Tibial nerve (tissue), 4 donors: ENCODE measurements around the gene FLYWCH1. TPM values are rescaled to one million over a fixed set of nuclear protein-coding genes. Genes with fewer than 3 reads are reported as not detected.
"Not testable (repeated sequence)": the region's sequence is repeated elsewhere in the genome, so short reads cannot be mapped to it uniquely, and the experiment has no call there.

Source experiments
- DNase-seq, 2 donors: peaks; one replicate each; pipeline ENCODE4 v3.0.0-alpha.2; 2019; ENCODE audit warnings: low spot score in 2 of 2
- H3K27ac ChIP-seq, 4 donors: fragments of 200-600 bp; sonication (generic) in 3 of 4; one replicate each; pipeline ENCODE4 v1.5.1; 2017 to 2019; ENCODE audit warnings: mild to moderate bottlenecking in 1 of 4
- H3K27me3 ChIP-seq, 2 donors: fragments of 200-600 bp; sonication (generic) in 1 of 2; one replicate each; pipeline versions ENCODE4 v1.5.1 to v1.6.0; 2017 to 2019
- H3K36me3 ChIP-seq, 3 donors: fragments of 200-600 bp; sonication (generic); one replicate each; pipeline ENCODE4 v1.5.1; 2018 to 2019
- H3K4me1 ChIP-seq, 4 donors: fragments of 200-600 bp; sonication (generic) in 3 of 4; one replicate each; pipeline ENCODE4 v1.5.1; 2017 to 2019
- H3K4me3 ChIP-seq, 4 donors: fragments of 200-600 bp; sonication (generic) in 3 of 4; one replicate each; pipeline ENCODE4 v1.5.1; 2017 to 2019; ENCODE audit warnings: mild to moderate bottlenecking in 1 of 4, moderate library complexity in 1 of 4
- H3K9me3 ChIP-seq, 4 donors: fragments of 200-600 bp; sonication (generic) in 3 of 4; one replicate each; pipeline ENCODE4 v1.5.1; 2017 to 2019
- EP300 ChIP-seq, 2 donors: sonication (generic); formaldehyde crosslinking; IDR thresholded peaks; one replicate each; pipeline ENCODE4 v1.6.1; 2017; ENCODE audit warnings: antibody characterized with exemption in 2 of 2, mild to moderate bottlenecking in 1 of 2
- POLR2A ChIP-seq, 2 donors: fragments of 450-650 bp; IDR thresholded peaks; one replicate each; pipeline ENCODE4 v1.6.1; 2017; ENCODE audit warnings: antibody characterized with exemption in 2 of 2, mild to moderate bottlenecking in 2 of 2, moderate library complexity in 2 of 2
- WGBS, 2 donors: methylation state at CpG; one replicate each; pipeline ENCODE4 v1.1.5; 2018; 5-methylcytosine and 5-hydroxymethylcytosine counted together
- total RNA-seq, 4 donors: library from RNA; depleted of rRNA; stranded (reverse); fragments of >200 nt; gene quantifications; one replicate each; pipeline ENCODE4 v1.1.0, GENCODE V29; 2016
- TF ChIP-seq, protein P1 (sequence below), 5 experiments: fragments of 200-600 bp in 3 of 5; fragments of 450-650 bp in 2 of 5; sonication (generic) in 3 of 5; IDR thresholded peaks; one replicate each; pipeline ENCODE4 v1.5.1; 2016 to 2019; ENCODE audit warnings: antibody characterized with exemption in 5 of 5, mild to moderate bottlenecking in 3 of 5, moderate library complexity in 2 of 5

FLYWCH1 gene
- total RNA-seq, 4 donors from 2014 or later = 65.1 to 74.9 (median 68.7) TPM

- DNase-seq = no peak
- TF ChIP-seq, protein P1, sequence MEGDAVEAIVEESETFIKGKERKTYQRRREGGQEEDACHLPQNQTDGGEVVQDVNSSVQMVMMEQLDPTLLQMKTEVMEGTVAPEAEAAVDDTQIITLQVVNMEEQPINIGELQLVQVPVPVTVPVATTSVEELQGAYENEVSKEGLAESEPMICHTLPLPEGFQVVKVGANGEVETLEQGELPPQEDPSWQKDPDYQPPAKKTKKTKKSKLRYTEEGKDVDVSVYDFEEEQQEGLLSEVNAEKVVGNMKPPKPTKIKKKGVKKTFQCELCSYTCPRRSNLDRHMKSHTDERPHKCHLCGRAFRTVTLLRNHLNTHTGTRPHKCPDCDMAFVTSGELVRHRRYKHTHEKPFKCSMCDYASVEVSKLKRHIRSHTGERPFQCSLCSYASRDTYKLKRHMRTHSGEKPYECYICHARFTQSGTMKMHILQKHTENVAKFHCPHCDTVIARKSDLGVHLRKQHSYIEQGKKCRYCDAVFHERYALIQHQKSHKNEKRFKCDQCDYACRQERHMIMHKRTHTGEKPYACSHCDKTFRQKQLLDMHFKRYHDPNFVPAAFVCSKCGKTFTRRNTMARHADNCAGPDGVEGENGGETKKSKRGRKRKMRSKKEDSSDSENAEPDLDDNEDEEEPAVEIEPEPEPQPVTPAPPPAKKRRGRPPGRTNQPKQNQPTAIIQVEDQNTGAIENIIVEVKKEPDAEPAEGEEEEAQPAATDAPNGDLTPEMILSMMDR (IDR thresholded peaks at IDR 0.05) = no peak
- TF ChIP-seq EP300 (IDR thresholded peaks at IDR 0.05) (no peak), POLR2A (IDR thresholded peaks at IDR 0.05) (no peak)
- peaks cover 0 to 51% (median 0%) of the 10 kb centered on the region in 3 donors for H3K36me3 ChIP-seq
- H3K9me3 ChIP-seq = no peaks in the 10 kb centered on the region
- H3K4me3 ChIP-seq = peak overlapping the region in 2 of 4 donors; percentile 10 to 23
- 74 to 79% methylated on average over 5 of the region's 5 CpGs for WGBS, 2 donors
- H3K4me1 ChIP-seq = peaks cover 0 to 26% (median 6%) of the 10 kb centered on the region in 4 donors
- H3K27me3 ChIP-seq = no peaks in the 10 kb centered on the region
- peak overlapping the region in 2 of 4 donors; percentile 8 to 75 for H3K27ac ChIP-seq
Measured at GRCh38 chr16:2926650-2926999, 14.9 kb downstream of the FLYWCH1 start.

DNA sequence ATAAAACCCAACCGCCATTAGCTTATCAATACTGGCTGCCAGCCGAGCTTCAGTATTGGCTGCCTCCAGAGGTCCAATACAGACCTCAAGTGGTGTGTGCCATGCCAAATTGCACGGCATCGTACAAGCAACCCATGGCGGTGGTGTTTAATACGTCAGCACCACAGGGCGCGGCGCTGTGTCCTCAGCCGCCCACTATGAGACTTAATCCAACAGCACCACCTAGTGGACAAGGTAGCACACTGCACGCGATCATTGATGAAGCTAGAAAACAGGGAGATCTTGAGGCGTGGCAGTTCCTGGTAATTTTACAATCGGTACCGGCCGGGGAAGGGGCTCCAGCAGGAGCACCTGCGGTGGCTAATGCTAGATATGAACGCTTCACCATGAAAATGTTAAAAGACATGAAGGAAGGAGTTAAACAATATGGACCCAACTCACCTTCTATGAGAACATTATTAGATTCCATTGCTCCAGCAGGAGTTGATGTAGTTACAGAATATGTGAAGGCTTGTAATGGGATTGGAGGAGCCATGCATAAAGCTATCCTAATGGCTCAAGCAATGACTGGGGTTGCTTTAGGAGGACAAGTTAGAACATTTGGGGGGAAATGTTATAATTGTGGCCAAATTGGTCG, 15.4 kb downstream of the FLYWCH1 start:
- Histone ChIP-seq H3K9me3 (no peaks in the 10 kb centered on the region), H3K27ac (peak overlapping the region in 2 of 4 donors; percentile 8 to 75), H3K4me1 (peaks cover 0 to 26% (median 6%) of the 10 kb centered on the region in 4 donors), H3K27me3 (no peaks in the 10 kb centered on the region), H3K36me3 (peaks cover 0 to 48% (median 0%) of the 10 kb centered on the region in 3 donors), H3K4me3 (peak overlapping the region in 2 of 4 donors; percentile 10 to 23)
- 6 to 10% methylated on average over 19 of the region's 19 CpGs for WGBS, 2 donors
- peak in 1 of 2 donors; percentile 32 for TF ChIP-seq EP300 (IDR thresholded peaks at IDR 0.05)
- TF ChIP-seq, protein P1 (IDR thresholded peaks at IDR 0.05) = peak; percentile 93 to 97 (median 95)
- TF ChIP-seq POLR2A (IDR thresholded peaks at IDR 0.05) = no peak
- DNase-seq = peak; percentile 87 to 95

DNA sequence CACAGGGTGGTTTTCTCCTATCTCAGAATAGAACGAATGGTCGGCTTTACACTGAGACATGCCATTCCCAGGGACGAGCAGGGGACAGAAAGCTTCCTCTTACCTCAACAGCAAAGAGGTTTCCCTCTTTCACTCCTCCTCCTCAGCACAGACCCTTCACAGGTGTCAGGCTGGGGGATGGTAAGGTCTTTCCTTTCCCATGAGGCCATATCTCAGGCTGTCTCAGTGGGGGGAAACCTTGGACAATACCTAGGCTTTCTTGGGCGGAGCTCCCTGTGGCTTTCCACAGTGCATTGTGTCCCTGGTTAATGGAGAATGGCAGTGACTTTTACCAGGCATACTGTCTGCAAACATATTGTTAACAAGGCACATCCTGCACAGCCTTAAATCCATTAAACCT, 16.4 kb downstream of the FLYWCH1 start:
- H3K4me3 ChIP-seq, H3K9me3 ChIP-seq, H3K27me3 ChIP-seq, H3K27ac ChIP-seq, DNase-seq: not testable (repeated sequence)
- Histone ChIP-seq H3K4me1 (peaks cover 0 to 26% (median 6%) of the 10 kb centered on the region in 4 donors), H3K36me3 (peaks cover 0 to 47% (median 4%) of the 10 kb centered on the region in 3 donors)
- WGBS, 2 donors = 75 to 81% methylated on average over 4 of the region's 4 CpGs

DNA sequence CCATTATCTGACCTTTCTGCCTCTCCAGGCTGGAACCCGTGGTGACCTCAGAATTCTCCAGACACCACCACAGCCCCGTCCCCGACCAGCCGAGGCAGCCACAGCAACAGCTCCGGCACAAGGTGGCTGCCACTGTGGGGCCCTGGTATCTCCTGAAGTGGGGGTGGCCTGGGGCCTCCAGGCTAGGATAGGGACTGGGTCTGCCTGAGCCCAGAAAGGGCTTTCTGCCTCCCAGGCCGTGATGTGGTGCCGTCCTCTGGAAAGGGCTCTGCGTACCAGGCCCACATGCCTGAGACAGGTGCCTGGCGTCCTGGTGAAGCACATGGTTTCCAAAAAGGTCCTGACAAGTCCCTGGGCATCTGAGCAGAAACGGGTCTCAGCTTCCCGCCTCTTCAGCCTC, 17.1 kb downstream of the FLYWCH1 start:
- peaks cover 0 to 51% (median 9%) of the 10 kb centered on the region in 3 donors for H3K36me3 ChIP-seq
- H3K27me3 ChIP-seq = no peaks in the 10 kb centered on the region
- H3K4me1 ChIP-seq = peaks cover 0 to 26% (median 6%) of the 10 kb centered on the region in 4 donors
- H3K27ac ChIP-seq = no peak overlapping the region
- TF ChIP-seq POLR2A (IDR thresholded peaks at IDR 0.05) (no peak), EP300 (IDR thresholded peaks at IDR 0.05) (no peak)
- TF ChIP-seq, protein P1 (IDR thresholded peaks at IDR 0.05) = no peak
- WGBS, 2 donors = 76 to 82% methylated on average over 6 to 10 of the region's 11 CpGs
- DNase-seq = no peak
- no peaks in the 10 kb centered on the region for H3K9me3 ChIP-seq
- no peak overlapping the region for H3K4me3 ChIP-seq

GRCh38 chr16:2929693-2930092, 18.0 kb downstream of the FLYWCH1 start:
- Histone ChIP-seq H3K9me3 (no peaks in the 10 kb centered on the region), H3K4me1 (peaks cover 0 to 26% (median 6%) of the 10 kb centered on the region in 4 donors), H3K36me3 (peaks cover 0 to 56% (median 16%) of the 10 kb centered on the region in 3 donors), H3K4me3 (no peak overlapping the region), H3K27me3 (no peaks in the 10 kb centered on the region), H3K27ac (no peak overlapping the region)
- 86 to 92% methylated on average over 5 to 12 of the region's 14 CpGs for WGBS, 2 donors
- TF ChIP-seq POLR2A (IDR thresholded peaks at IDR 0.05) (no peak), EP300 (IDR thresholded peaks at IDR 0.05) (no peak)
- TF ChIP-seq, protein P1 (IDR thresholded peaks at IDR 0.05) = no peak
- DNase-seq = no peak
